ENCODE results near the gene TSPAN14. TPM values are rescaled to one million over a fixed set of nuclear protein-coding genes. Genes with fewer than 3 reads are reported as not detected.

Gene TSPAN14
- total and polyA plus RNA-seq, 2 of the 13 experiments (the other 11 are each of a cell fraction or from before 2014, with no cell fraction given), result 24.1 to 80.6 TPM

GRCh38 chr10:80501381-80501912 lies 47.3 kb downstream of the TSPAN14 start (continued):
- TF ChIP-seq ZFP37 (CRISPR knock-in tag; IDR thresholded peaks at IDR 0.05; ENCODE audit: borderline replicate concordance), result no peak

GRCh38 chr10:80501913-80502521 lies 47.9 kb downstream of the TSPAN14 start:
- Histone ChIP-seq H3K9ac (ENCODE audit: insufficient read depth, low read depth, low read length) (no peak overlapping the region), H3K27ac (ENCODE audit: extremely low read length, insufficient read depth, low read length) (peak overlapping the region; percentile 90), H3K79me2 (ENCODE audit: insufficient read depth, low read length) (peaks cover 68% of the 10 kb centered on the region), H2AFZ (ENCODE audit: low read length) (no peak overlapping the region), H4K20me1 (ENCODE audit: insufficient read depth, low read length) (peaks cover 7% of the 10 kb centered on the region; the same call in 1 of the 2 replicates), H3K4me2 (ENCODE audit: low read depth, low read length) (no peak overlapping the region), H3K9me3 (ENCODE audit: low read length) (no peaks in the 10 kb centered on the region), H3K36me3 (replicated peaks in 1 of 2; ENCODE audit: control insufficient read depth in 1 of 2, insufficient read depth in 2 of 2, low read length in 2 of 2) (peaks cover under 1 to 2% of the 10 kb centered on the region in 2 experiments; a peak in 2 of 5 replicates), H3K4me1 (ENCODE audit: insufficient read depth, low read length) (peaks cover 100% of the 10 kb centered on the region), H3K27me3 (ENCODE audit: control insufficient read depth in 1 of 2, insufficient read depth in 2 of 2, low read length in 2 of 2) (no peaks in the 10 kb centered on the region), H3K4me3 (replicated peaks in 1 of 3; ENCODE audit: insufficient read depth in 1 of 3, low read depth in 2 of 3, low read length in 3 of 3) (no peak overlapping the region)
- no peak for DNase-seq (ENCODE audit: low spot score)
- ATAC-seq, result no peak
- ChIA-PET CTCF (ENCODE audit: low intra/inter-chr PET ratio, low total read pairs) (no interaction called here), POLR2A (interaction anchor here (1.1 to 3.5 kb wide), 2 partner anchors 10 to 37 kb away, joined by 4 to 19 read pairs; no protein-coding TSS in a partner anchor)
- intact Hi-C loops (cut with micrococcal nuclease; ENCODE audit: unreplicated experiment), result no loop called here
- 96% methylated on average over 13 of the region's 13 CpGs for WGBS (ENCODE audit: low lambda C conversion rate)
- TF ChIP-seq ZBTB33 (CRISPR knock-in tag; IDR thresholded peaks at IDR 0.05), result peak; percentile 38; the same call in 1 of the 2 replicates
- 0 out of 2 replicates have a peak, but pooled peaks have one; percentile 11 for TF ChIP-seq SALL1 (CRISPR knock-in tag; IDR thresholded peaks at IDR 0.05)
- peak; percentile 58 for TF ChIP-seq ZNF263 (CRISPR knock-in tag; IDR thresholded peaks at IDR 0.05)
- no peak for TF ChIP-seq PHB2 (IDR thresholded peaks at IDR 0.05; ENCODE audit: partially characterized antibody)
- BruUV-seq (replicated peaks), result no TSS peak
- FAIRE-seq, result no peak
- in situ Hi-C loops (cut with HindIII; ENCODE audit: extremely low pct_ligation_motif_present, low pct_unique_long_range_greater_than_20kb), result loop anchor here (5.0 to 25.0 kb wide), 2 partner anchors 45 to 240 kb away; no protein-coding TSS in a partner anchor
